Measurements from ENCODE around the gene SLC43A2.

DNA sequence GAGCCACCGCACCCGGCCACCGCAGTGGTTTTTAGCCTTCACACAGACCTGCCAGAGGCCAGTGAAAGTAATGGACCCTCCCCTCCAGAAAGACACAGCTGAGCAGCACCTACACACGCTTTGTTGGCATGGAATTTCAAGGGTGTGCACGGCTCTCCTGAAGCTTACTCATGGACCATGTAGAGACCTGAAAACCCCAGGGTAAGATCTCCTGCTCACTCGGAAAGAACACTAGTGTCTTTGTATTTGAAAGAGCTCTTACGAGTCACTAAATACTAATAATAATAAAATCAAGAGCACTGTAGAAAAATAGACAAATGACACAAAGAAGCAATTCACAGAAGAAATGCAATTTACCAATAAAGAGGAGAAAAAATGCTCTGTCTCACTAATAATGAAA, 20.0 kb downstream of the SLC43A2 start:
- TF ChIP-seq, protein P1, sequence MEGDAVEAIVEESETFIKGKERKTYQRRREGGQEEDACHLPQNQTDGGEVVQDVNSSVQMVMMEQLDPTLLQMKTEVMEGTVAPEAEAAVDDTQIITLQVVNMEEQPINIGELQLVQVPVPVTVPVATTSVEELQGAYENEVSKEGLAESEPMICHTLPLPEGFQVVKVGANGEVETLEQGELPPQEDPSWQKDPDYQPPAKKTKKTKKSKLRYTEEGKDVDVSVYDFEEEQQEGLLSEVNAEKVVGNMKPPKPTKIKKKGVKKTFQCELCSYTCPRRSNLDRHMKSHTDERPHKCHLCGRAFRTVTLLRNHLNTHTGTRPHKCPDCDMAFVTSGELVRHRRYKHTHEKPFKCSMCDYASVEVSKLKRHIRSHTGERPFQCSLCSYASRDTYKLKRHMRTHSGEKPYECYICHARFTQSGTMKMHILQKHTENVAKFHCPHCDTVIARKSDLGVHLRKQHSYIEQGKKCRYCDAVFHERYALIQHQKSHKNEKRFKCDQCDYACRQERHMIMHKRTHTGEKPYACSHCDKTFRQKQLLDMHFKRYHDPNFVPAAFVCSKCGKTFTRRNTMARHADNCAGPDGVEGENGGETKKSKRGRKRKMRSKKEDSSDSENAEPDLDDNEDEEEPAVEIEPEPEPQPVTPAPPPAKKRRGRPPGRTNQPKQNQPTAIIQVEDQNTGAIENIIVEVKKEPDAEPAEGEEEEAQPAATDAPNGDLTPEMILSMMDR (IDR thresholded peaks at IDR 0.05; ENCODE audit: low read length) = no peak
- no peak for TF ChIP-seq EZH2 (optimal IDR thresholded peaks at IDR 0.05; ENCODE audit: low read depth, low read length)
- no peak for TF ChIP-seq EZH2phosphoT487 (IDR thresholded peaks at IDR 0.05; ENCODE audit: low read length)

All from MM.1S (cell line).